Spinal cord (tissue), 10 donors: ENCODE measurements around the gene ZNF335. TPM values are rescaled to one million over a fixed set of nuclear protein-coding genes. Genes with fewer than 3 reads are reported as not detected.
A peak's percentile ranks its signal among the peaks of the same experiment; 100 is the strongest.
"Not testable (repeated sequence)": the region's sequence is repeated elsewhere in the genome, so short reads cannot be mapped to it uniquely, and the experiment has no call there.

Experiments used
- DNase-seq, 6 donors: peaks; one replicate each; pipeline versions ENCODE4 v3.0.0 to v3.0.0-alpha.2; 2013 to 2015; ENCODE audit warnings: low spot score in 6 of 6, low read depth in 4 of 6
- H3K27ac ChIP-seq: one replicate; pipeline ENCODE4 v1.5.1; 2013; ENCODE audit warnings: low read depth, low read length, control low read depth
- H3K27me3 ChIP-seq: one replicate; pipeline ENCODE4 v1.6.1; 2013; ENCODE audit warnings: low read length; ENCODE audit not compliant: control insufficient read depth, insufficient read depth
- H3K36me3 ChIP-seq: one replicate; pipeline ENCODE4 v1.6.1; 2013; ENCODE audit warnings: low read length; ENCODE audit not compliant: control insufficient read depth, insufficient read depth
- H3K4me1 ChIP-seq: one replicate; pipeline ENCODE4 v1.6.1; 2013; ENCODE audit warnings: low read length; ENCODE audit not compliant: control insufficient read depth, insufficient read depth
- H3K4me3 ChIP-seq: one replicate; pipeline ENCODE4 v1.5.1; 2013; ENCODE audit warnings: low read depth, low read length, control low read depth
- H3K9me3 ChIP-seq: one replicate; pipeline ENCODE4 v1.6.1; 2013; ENCODE audit warnings: low read length; ENCODE audit not compliant: control insufficient read depth, insufficient read depth
- WGBS: methylation state at CpG from one replicate; pipeline ENCODE4 v1.1.5; 2013; ENCODE audit warnings: missing lambda C conversion rate; ENCODE audit not compliant: insufficient coverage; 5-methylcytosine and 5-hydroxymethylcytosine counted together
- polyA plus RNA-seq, 2 donors: library from polyadenylated mRNA; unstranded; fragments of 120-200 nt; gene quantifications; one replicate each; pipeline ENCODE4 v1.2.1, GENCODE V29; 2013; ENCODE audit not compliant: insufficient read length in 2 of 2
- total RNA-seq, 2 donors: library from RNA; depleted of rRNA in 1 of 2; stranded (reverse); fragments of 120-200 nt in 1 of 2; fragments of >200 nt in 1 of 2; gene quantifications; one replicate each; pipeline versions ENCODE4 v1.2.3 to v1.2.4, GENCODE V29; 2013 to 2014
- donor health status: healthy.

Gene ZNF335
- total and polyA plus RNA-seq, 4 donors: 9.9 to 21.6 (median 15.6) TPM

GRCh38 chr20:45994761-45995493 lies 22.9 kb upstream of the ZNF335 start:
- no peak for DNase-seq
- Histone ChIP-seq H3K36me3 (no peaks in the 10 kb centered on the region), H3K4me1 (no peaks in the 10 kb centered on the region), H3K9me3 (no peaks in the 10 kb centered on the region), H3K4me3 (no peak overlapping the region), H3K27ac (no peak overlapping the region), H3K27me3 (no peaks in the 10 kb centered on the region)
- WGBS: 60% methylated on average over 7 of the region's 9 CpGs

GRCh38 chr20:45993197-45993951 lies 21.4 kb upstream of the ZNF335 start:
- H3K4me1 ChIP-seq: no peaks in the 10 kb centered on the region

DNA sequence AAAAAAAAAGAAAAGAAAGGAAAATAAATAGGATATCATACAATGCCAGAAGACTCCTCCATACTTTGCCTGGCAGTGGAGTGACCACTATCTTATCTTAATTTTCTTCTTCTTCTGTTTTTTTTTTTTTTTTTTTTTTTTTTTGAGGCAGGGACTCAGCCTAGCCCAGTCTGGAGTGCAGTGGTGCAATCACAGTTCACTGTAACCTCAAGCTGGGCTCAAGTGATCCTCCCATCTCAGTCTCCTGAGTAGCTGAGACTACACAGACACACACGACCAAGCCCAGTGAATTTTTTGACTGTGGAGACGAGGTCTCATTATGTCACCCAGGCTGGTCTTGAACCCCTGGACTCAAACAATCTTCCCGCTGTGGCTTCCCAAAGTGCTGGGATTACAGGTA lies 19.6 kb upstream of the ZNF335 start:
- 94% methylated on average over 3 of the region's 3 CpGs for WGBS
- Histone ChIP-seq H3K4me3 (no peak overlapping the region), H3K36me3 (no peaks in the 10 kb centered on the region), H3K4me1 (no peaks in the 10 kb centered on the region), H3K27ac (no peak overlapping the region), H3K9me3 (no peaks in the 10 kb centered on the region), H3K27me3 (no peaks in the 10 kb centered on the region)
- DNase-seq: no peak

More at GRCh38 chr20:45993197-45993951, 21.4 kb upstream of the ZNF335 start:
- Histone ChIP-seq H3K27ac (no peak overlapping the region), H3K27me3 (no peaks in the 10 kb centered on the region), H3K9me3 (no peaks in the 10 kb centered on the region), H3K36me3 (no peaks in the 10 kb centered on the region), H3K4me3 (no peak overlapping the region)
- WGBS: 69% methylated on average over 7 of the region's 12 CpGs
- no peak for DNase-seq

DNA sequence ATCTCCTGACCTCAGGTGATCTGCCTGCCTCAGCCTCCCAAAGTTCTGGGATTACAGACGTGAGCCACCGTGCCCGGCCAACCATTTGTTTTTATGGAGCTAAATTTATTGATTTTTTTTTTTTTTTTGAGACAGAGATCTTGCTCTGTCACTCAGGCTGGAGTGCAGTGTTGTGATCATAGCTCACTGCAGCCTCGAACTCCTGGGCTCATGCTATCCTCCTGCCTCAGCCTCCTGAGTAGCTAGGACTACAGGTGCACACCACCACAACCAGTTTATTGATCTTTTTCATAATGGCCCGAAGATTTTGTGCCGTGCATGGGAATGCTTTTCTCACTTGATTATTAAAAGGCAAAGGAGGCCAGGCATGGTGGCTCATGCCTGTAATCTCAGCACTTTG lies 16.8 kb upstream of the ZNF335 start:
- not testable (repeated sequence) for H3K4me1 ChIP-seq, H3K36me3 ChIP-seq, H3K27ac ChIP-seq, DNase-seq, H3K9me3 ChIP-seq, H3K27me3 ChIP-seq, H3K4me3 ChIP-seq
- WGBS: 71% methylated on average over 1 of the region's 6 CpGs

DNA sequence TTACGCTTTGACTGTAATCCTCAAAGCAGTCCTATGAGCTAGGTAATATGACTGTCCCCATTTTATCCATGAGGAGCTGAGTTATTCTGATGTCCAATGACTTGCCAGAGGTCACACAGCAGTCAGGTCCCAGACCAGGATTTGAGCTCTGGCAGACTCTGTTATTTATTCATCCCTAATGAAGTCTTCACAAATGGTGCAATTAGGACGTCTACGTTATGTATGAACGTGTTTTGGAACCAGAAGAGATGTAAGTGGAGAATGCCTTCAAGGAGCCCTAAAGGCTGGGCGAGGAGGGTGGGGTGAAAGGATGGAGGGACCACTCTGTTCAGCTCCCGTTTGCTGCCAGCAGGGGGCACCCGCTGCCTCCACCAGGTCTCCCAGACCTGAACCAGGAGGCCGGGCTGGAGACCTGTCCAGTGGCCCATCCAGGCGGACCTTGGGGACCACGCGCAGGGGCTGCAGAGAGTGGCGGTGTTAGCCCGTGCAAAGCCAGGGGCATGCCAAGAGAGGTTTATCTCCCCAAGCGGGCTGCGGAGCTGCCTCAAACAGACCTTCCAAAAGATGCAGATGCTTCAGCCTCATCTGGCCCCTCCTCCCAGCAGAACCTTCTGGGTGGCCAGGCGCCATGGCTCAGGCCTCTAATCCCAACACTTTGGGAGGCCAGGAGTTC lies 15.2 kb upstream of the ZNF335 start:
- Histone ChIP-seq H3K4me1 (no peaks in the 10 kb centered on the region), H3K9me3 (no peaks in the 10 kb centered on the region), H3K36me3 (no peaks in the 10 kb centered on the region), H3K27me3 (peaks cover 8% of the 10 kb centered on the region), H3K27ac (no peak overlapping the region), H3K4me3 (no peak overlapping the region)
- DNase-seq: peak in 2 of 6 donors; percentile 68 to 86
- 9% methylated on average over 15 of the region's 16 CpGs for WGBS

- Histone ChIP-seq H3K36me3 (no peaks in the 10 kb centered on the region), H3K4me1 (no peaks in the 10 kb centered on the region), H3K9me3 (no peaks in the 10 kb centered on the region), H3K4me3 (no peak overlapping the region), H3K27ac (no peak overlapping the region), H3K27me3 (peaks cover 8% of the 10 kb centered on the region)
- 49% methylated on average over 7 of the region's 7 CpGs for WGBS
- DNase-seq: no peak
These were observed 13.6 kb upstream of the ZNF335 start for GRCh38 chr20:45985573-45985972.

DNA sequence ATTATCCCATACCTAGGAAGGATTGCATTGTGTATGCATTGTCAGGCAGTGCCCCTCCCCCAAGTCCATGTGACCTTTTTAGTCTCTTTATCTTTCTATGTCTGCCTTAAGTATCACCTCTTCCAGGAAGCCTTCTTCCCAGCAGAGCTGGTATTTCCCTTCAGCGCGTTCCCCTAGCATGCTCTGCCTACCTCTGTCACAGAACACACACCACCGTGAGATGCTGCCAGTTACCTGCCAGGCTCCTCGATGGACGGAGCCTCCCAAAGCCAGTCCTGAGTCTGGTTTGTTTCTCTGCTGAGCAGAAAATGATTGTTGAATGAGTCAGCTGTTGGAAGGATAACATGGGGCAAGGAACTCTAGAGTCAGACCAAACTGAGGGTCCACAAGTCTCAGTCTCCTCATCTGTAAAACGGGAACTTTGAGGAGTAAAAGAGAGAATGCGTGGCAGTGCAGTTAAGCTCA lies 11.3 kb upstream of the ZNF335 start:
- Histone ChIP-seq H3K4me3 (no peak overlapping the region), H3K4me1 (no peaks in the 10 kb centered on the region), H3K36me3 (no peaks in the 10 kb centered on the region), H3K27ac (no peak overlapping the region), H3K27me3 (peaks cover 10% of the 10 kb centered on the region), H3K9me3 (no peaks in the 10 kb centered on the region)
- WGBS: 80% methylated on average over 4 of the region's 7 CpGs
- DNase-seq: no peak

DNA sequence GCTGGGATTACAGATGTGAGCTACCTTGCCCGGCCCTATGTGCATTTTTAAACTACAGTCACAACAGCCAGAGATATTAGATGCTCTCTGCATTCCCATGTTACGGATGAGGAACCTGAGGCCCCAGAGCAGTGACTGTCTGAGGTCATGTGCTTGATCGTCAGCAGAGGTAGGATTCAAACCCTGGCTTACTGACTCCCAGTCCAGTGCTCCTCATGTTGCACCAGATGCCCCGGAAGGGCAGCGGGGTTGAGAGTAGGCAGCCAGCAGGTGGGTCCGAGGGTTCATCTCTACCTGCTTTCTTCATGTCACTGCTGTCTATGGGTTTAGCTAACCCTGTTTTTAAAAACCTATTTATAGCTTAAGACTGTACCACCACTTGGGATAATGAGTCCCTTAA lies 9.3 kb upstream of the ZNF335 start:
- Histone ChIP-seq H3K9me3 (no peaks in the 10 kb centered on the region), H3K27ac (no peak overlapping the region), H3K36me3 (no peaks in the 10 kb centered on the region), H3K4me1 (no peaks in the 10 kb centered on the region), H3K4me3 (no peak overlapping the region), H3K27me3 (peaks cover 10% of the 10 kb centered on the region)
- WGBS: 96% methylated on average over 6 of the region's 6 CpGs
- DNase-seq: no peak

GRCh38 chr20:45976086-45976485 lies 4.1 kb upstream of the ZNF335 start:
- no peaks in the 10 kb centered on the region for H3K36me3 ChIP-seq
- no peak overlapping the region for H3K4me3 ChIP-seq
- peaks cover 11% of the 10 kb centered on the region for H3K4me1 ChIP-seq
- no peak for DNase-seq
- no peak overlapping the region for H3K27ac ChIP-seq
- no peaks in the 10 kb centered on the region for H3K9me3 ChIP-seq
- 84% methylated on average over 3 of the region's 6 CpGs for WGBS
- H3K27me3 ChIP-seq: peaks cover 2% of the 10 kb centered on the region
